GM19240 (cell line): ENCODE results near the gene WDR45B.

ENCODE experiments used
- DNase-seq: peaks from one replicate; pipeline ENCODE4 v3.0.0; 2011; ENCODE audit warnings: low spot score; ENCODE audit not compliant: insufficient read length

The WDR45B gene

GRCh38 chr17:82600731-82601446 lies 47.4 kb downstream of the WDR45B start:
- DNase-seq, result no peak

GRCh38 chr17:82599674-82600661 lies 48.3 kb downstream of the WDR45B start:
- DNase-seq, result no peak

- DNase-seq, result no peak
Observed at GRCh38 chr17:82598256-82599119, 49.8 kb downstream of the WDR45B start.

DNA sequence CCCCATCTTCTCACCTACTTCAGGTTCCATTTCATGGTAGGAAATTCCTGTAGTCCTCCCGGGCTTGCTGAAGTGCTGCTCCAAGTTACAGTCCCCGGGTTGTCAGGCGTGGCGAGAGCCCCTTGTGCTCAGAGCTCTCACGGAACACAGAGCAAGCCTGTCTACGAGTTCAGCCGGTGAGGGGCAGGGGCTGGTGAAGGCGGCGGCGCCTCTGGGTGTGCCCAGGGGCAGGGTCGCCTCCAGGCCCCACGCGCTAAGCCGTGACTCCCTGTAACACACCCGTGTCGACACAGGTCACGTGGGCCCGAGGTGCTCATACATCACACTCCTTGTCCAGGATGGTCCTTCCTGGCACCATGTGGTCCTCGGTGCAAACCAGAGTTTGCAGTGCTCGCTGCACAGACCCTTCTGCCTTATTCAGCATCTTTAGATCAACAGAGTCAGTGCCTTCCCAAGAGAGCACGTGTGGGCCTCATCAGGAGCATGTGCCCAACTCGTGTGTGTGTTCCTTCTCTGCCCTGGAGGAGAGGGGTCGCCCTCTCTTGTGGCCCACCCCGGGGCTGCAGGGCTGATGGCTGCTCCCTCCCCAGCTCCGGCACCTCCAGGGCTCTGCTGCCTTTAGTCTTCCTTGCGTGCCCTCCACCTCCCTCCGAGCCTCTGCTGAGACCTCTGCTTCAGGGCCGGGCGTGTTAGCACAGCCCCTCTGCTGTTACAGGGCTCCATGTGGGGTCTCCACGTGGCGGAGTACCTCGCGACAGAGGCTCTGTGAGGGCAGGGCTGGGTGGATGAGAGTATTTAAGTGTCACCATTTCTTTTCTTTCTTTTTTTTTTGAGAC lies 51.2 kb downstream of the WDR45B start:
- no peak for DNase-seq

- no peak for DNase-seq
Observed at GRCh38 chr17:82596296-82596695, 51.9 kb downstream of the WDR45B start.

GRCh38 chr17:82595893-82596292 lies 52.4 kb downstream of the WDR45B start:
- no peak for DNase-seq

DNA sequence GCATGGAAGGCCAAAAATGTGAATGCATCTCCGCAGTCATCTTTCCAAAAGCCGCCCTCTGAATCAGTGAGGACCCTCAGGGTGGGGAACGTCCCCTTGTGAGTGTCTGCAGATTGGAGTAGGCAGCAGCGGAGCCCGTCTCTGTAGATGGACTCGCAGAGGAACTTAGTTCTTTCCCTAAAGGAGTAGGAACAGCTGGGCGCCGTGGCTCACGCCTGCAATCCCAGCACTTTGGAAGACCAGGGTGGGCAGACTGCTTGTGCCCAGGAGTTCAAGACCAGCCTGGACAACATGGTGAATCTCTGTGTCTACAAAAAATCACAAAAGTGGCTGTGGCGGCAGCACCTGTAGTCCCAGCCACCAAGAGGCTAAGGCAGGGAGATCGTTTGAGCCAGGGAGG lies 53.7 kb downstream of the WDR45B start:
- no peak for DNase-seq

- no peak for DNase-seq
Observed at GRCh38 chr17:82593590-82594087, 54.6 kb downstream of the WDR45B start.

DNA sequence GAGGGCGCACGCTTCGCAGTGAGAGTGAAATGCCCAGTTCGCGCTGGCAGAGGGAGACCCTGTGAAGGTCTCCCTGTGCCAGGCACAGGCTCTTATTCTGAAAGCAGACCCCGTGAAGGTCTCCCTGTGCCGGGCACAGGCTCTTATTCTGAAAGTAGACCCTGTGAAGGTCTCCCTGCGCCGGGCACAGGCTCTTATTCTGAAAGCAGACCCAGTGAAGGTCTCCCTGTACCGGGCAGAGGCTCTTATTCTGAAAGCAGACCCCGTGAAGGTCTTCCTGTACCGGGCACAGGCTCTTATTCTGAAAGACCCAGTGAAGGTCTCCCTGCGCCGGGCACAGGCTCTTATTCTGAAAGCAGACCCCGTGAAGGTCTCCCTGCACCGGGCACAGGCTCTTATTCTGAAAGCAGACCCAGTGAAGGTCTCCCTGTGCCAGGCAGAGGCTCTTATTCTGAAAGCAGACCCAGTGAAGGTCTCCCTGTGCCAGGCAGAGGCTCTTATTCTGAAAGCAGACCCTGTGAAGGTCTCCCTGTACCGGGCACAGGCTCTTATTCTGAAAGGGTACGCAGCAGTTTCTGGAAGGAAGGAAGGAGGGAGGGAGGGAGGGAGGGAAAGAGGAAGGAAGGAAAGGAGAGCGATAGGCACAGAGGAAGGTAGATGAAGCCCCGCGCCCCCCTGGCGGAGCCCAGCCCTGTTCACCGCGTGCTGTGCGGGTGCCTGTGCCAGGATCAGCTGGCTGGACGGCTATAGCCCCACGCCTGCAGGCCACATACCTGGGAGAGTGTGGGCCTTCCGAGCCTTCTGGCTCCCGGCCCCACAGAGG lies 55.3 kb downstream of the WDR45B start:
- no peak for DNase-seq

- DNase-seq, result no peak
Observed at GRCh38 chr17:82592289-82592766, 55.9 kb downstream of the WDR45B start.

DNA sequence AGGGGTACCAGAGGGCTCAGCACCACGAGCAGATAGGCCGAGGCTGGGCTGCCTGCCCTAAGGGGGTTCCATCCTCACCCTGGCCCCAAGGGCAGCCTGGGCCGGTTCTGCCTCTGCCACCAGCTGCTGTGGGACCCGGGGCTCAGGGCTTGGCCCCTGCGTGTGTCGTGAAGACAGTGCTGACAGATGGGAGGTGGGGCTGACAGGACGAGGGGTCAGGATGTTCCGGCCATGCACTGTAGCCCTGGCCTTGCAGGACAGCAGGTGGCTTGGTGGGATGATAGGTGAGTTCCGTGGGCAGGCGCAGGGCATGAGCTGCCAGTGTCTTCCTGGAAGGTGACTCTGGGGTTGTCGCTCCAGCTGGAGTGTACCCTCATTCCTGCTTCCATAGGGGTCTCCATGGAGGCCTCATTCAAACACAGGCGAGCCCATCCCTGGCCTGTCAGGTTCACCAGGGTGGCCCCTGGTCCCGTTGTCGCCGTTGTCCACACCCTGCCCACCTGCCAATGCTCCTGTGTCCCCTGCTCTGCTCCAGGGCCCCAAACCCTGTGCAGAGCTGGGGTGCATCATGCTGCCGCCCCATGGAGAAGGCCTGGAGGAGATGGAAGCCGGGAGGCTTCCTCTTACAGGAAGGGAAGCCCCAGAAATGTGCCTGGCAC lies 57.2 kb downstream of the WDR45B start:
- no peak for DNase-seq

GRCh38 chr17:82590216-82590615 lies 58.0 kb downstream of the WDR45B start:
- no peak for DNase-seq

DNA sequence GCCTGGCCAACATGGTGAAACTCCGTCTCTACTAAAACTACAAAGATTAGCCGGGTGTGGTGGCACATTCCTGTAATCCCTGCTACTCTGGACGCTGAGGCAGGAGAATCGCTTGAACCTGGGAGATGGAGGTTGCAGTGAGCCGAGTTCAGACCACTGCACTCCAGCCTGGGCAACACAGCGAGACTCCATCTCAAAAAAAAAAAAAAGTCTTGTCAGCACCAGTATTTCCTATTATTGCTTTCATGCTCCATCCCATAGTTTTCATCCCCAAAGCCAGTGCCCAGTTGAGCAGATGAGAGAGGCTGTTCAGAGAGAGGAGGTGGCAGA lies 58.4 kb downstream of the WDR45B start:
- DNase-seq, result no peak

- no peak for DNase-seq
Observed at GRCh38 chr17:82588266-82589175, 59.7 kb downstream of the WDR45B start.

- DNase-seq, result no peak
Observed at GRCh38 chr17:82587234-82588086, 60.8 kb downstream of the WDR45B start.

GRCh38 chr17:82586576-82587233 lies 61.5 kb downstream of the WDR45B start:
- DNase-seq, result no peak
